ENCODE data around the gene BEX1.
"Not testable (repeated sequence)": the region's sequence is repeated elsewhere in the genome, so short reads cannot be mapped to it uniquely, and the experiment has no call there.

- not testable (repeated sequence) for TF ChIP-seq CTCF (IDR thresholded peaks at IDR 0.05; ENCODE audit: poor library complexity); EZH2phosphoT487 (IDR thresholded peaks at IDR 0.05; ENCODE audit: low read depth, severe bottlenecking, unreplicated experiment); EZH2 (IDR thresholded peaks at IDR 0.05; ENCODE audit: borderline replicate concordance)
Observed at GRCh38 chrX:103107227-103107737, 43.3 kb upstream of the BEX1 start.

Data from hepatocyte (in vitro differentiated cells).